H1 (cell line): ENCODE data around the gene SHANK1. TPM values are rescaled to one million over a fixed set of nuclear protein-coding genes. Genes with fewer than 3 reads are reported as not detected.
"Not testable (repeated sequence)": the region's sequence is repeated elsewhere in the genome, so short reads cannot be mapped to it uniquely, and the experiment has no call there.

Experiments used
- CTCF ChIA-PET: fragments of 300-600 bp; sonication (Branson Sonifier 250); formaldehyde crosslinking; loops from one replicate; lab custom pipeline; 2021; ENCODE audit not compliant: partially characterized antibody; lab: Charles Lee
- POLR2A ChIA-PET: fragments of 300-600 bp; sonication (Branson Sonifier 250); formaldehyde crosslinking; loops from one replicate; lab custom pipeline; 2021; ENCODE audit warnings: inconsistent platforms; ENCODE audit not compliant: partially characterized antibody; lab: Charles Lee
- DNase-seq, 2 experiments: peaks; one replicate each; pipeline versions ENCODE4 v3.0.0 to v3.0.0-alpha.2; 2010 to 2022; ENCODE audit warnings: low spot score in 2 of 2, low read depth in 1 of 2, mixed read lengths in 1 of 2
- FAIRE-seq: peaks from 2 replicates; lab custom pipeline; 2011; peaks lifted over from hg19 to GRCh38; lab: Jason Lieb, UNC
- H2AFZ ChIP-seq: 2 replicates; pipeline ENCODE4 v1.8.1; 2012; ENCODE audit warnings: low read length, inconsistent platforms
- H2AK5ac ChIP-seq: 2 replicates; pipeline ENCODE4 v1.6.1; 2013; ENCODE audit warnings: low read depth, low read length
- H2BK120ac ChIP-seq: replicated peaks from 2 replicates; pipeline ENCODE3; 2013; ENCODE audit warnings: low read depth, low read length, inconsistent platforms
- H2BK12ac ChIP-seq: 2 replicates; pipeline ENCODE4 v1.6.1; 2013; ENCODE audit warnings: low read depth, low read length
- H2BK15ac ChIP-seq: 2 replicates; pipeline ENCODE4 v1.6.1; 2013; ENCODE audit warnings: low read length
- H2BK20ac ChIP-seq: 2 replicates; pipeline ENCODE4 v1.6.1; 2013; ENCODE audit warnings: low read length
- H2BK5ac ChIP-seq: 2 replicates; pipeline ENCODE4 v1.6.1; 2013; ENCODE audit warnings: low read depth, low read length
- H3K14ac ChIP-seq: 2 replicates; pipeline ENCODE4 v1.6.1; 2013; ENCODE audit warnings: inconsistent platforms; ENCODE audit not compliant: insufficient read length
- H3K18ac ChIP-seq: 2 replicates; pipeline ENCODE4 v1.6.1; 2013; ENCODE audit warnings: low read length; ENCODE audit errors: extremely low read depth
- H3K23ac ChIP-seq: 2 replicates; pipeline ENCODE4 v1.6.1; 2013; ENCODE audit warnings: inconsistent platforms; ENCODE audit not compliant: insufficient read length
- H3K23me2 ChIP-seq: 2 replicates; pipeline ENCODE4 v1.6.1; 2013; ENCODE audit warnings: low read depth, low read length
- H3K27ac ChIP-seq: 2 replicates; pipeline ENCODE4 v1.6.1; 2011; ENCODE audit warnings: low read depth, low read length, inconsistent platforms
- H3K27me3 ChIP-seq, 4 experiments: replicated peaks in 1 of 4; 1 replicate in 1 of 4; 2 replicates in 3 of 4; pipeline versions ENCODE4 v1.6.1 to v1.8.1; 2011 to 2013; ENCODE audit warnings: low read length in 3 of 4, mild to moderate bottlenecking in 3 of 4, inconsistent platforms in 2 of 4, mixed read lengths in 2 of 4, moderate library complexity in 1 of 4; ENCODE audit not compliant: control insufficient read depth in 3 of 4, insufficient read depth in 3 of 4; ENCODE audit errors: extremely low read depth in 1 of 4
- H3K36me3 ChIP-seq, 4 experiments: 2 replicates each; pipeline versions ENCODE4 v1.6.1 to v1.8.1; 2011 to 2013; ENCODE audit warnings: mild to moderate bottlenecking in 4 of 4, low read length in 3 of 4, moderate library complexity in 2 of 4, control low read depth in 1 of 4, inconsistent platforms in 1 of 4; ENCODE audit not compliant: insufficient read depth in 4 of 4, control insufficient read depth in 2 of 4
- H3K4ac ChIP-seq: replicated peaks from 2 replicates; pipeline ENCODE3; 2013; ENCODE audit warnings: low read length, low read depth, mixed read lengths, inconsistent platforms; ENCODE audit not compliant: insufficient read length
- H3K4me1 ChIP-seq, 4 experiments: replicated peaks in 1 of 4; 1 replicate in 1 of 4; 2 replicates in 3 of 4; pipeline versions ENCODE4 v1.6.1 to v1.8.1; 2011 to 2013; ENCODE audit warnings: low read length in 3 of 4, inconsistent platforms in 2 of 4, mixed read lengths in 1 of 4; ENCODE audit not compliant: insufficient read depth in 4 of 4, control insufficient read depth in 3 of 4
- H3K4me2 ChIP-seq, 2 experiments: 2 replicates each; pipeline versions ENCODE4 v1.6.1 to v1.8.1; 2011 to 2013; ENCODE audit warnings: low read depth in 2 of 2, low read length in 2 of 2, control low read depth in 1 of 2, inconsistent platforms in 1 of 2, mild to moderate bottlenecking in 1 of 2; ENCODE audit not compliant: insufficient read depth in 1 of 2
- H3K4me3 ChIP-seq, 4 experiments: fragments of 200-600, 300-600 bp in 1 of 4; sonication (generic), shearing (Covaris generic), sonication (Bioruptor Twin) in 1 of 4; 2 replicates each; pipeline versions ENCODE4 v1.5.1 to v1.8.1; 2011 to 2016; ENCODE audit warnings: low read length in 4 of 4, low read depth in 3 of 4, control low read depth in 2 of 4, inconsistent platforms in 2 of 4, mild to moderate bottlenecking in 2 of 4, mixed read lengths in 1 of 4, moderate library complexity in 1 of 4; ENCODE audit not compliant: insufficient read depth in 2 of 4; ENCODE audit errors: extremely low read depth in 1 of 4
- H3K56ac ChIP-seq: replicated peaks from 2 replicates; pipeline ENCODE3; 2013; ENCODE audit warnings: low read depth, mild to moderate bottlenecking, mixed read lengths, low read length, inconsistent platforms; ENCODE audit not compliant: insufficient read length
- H3K79me1 ChIP-seq: 2 replicates; pipeline ENCODE4 v1.6.1; 2013; ENCODE audit warnings: low read depth, low read length, control low read depth
- H3K79me2 ChIP-seq, 2 experiments: 2 replicates each; pipeline versions ENCODE4 v1.6.1 to v1.8.1; 2012 to 2013; ENCODE audit warnings: low read length in 2 of 2, mild to moderate bottlenecking in 2 of 2, inconsistent platforms in 1 of 2; ENCODE audit not compliant: insufficient read depth in 2 of 2, control insufficient read depth in 1 of 2
- H3K9ac ChIP-seq, 4 experiments: replicated peaks in 1 of 4; 1 replicate in 1 of 4; 2 replicates in 3 of 4; pipeline versions ENCODE4 v1.6.1 to v1.8.1; 2011 to 2013; ENCODE audit warnings: low read depth in 3 of 4, low read length in 3 of 4, control low read depth in 2 of 4, mild to moderate bottlenecking in 2 of 4, moderate library complexity in 2 of 4, inconsistent platforms in 1 of 4; ENCODE audit errors: extremely low read depth in 1 of 4
- H3K9me3 ChIP-seq, 2 experiments: 2 replicates each; pipeline versions ENCODE4 v1.6.1 to v1.8.1; 2012 to 2013; ENCODE audit warnings: mild to moderate bottlenecking in 2 of 2, moderate library complexity in 2 of 2, control low read depth in 1 of 2, inconsistent platforms in 1 of 2, low read depth in 1 of 2, low read length in 1 of 2, mixed read lengths in 1 of 2; ENCODE audit not compliant: insufficient read depth in 2 of 2
- H4K20me1 ChIP-seq, 2 experiments: replicated peaks in 1 of 2; 2 replicates each; pipeline versions ENCODE3 to v1.8.1; 2011 to 2013; ENCODE audit warnings: inconsistent platforms in 2 of 2, low read length in 2 of 2, mild to moderate bottlenecking in 1 of 2; ENCODE audit not compliant: insufficient read depth in 2 of 2, control insufficient read depth in 1 of 2
- H4K5ac ChIP-seq: 2 replicates; pipeline ENCODE4 v1.6.1; 2013; ENCODE audit warnings: low read length, low read depth, mixed read lengths, inconsistent platforms; ENCODE audit not compliant: insufficient read length
- H4K8ac ChIP-seq: 2 replicates; pipeline ENCODE4 v1.8.0; 2013; ENCODE audit warnings: mild to moderate bottlenecking, moderate library complexity, low read length, inconsistent platforms; ENCODE audit not compliant: insufficient read depth; ENCODE audit errors: extremely low read depth
- H4K91ac ChIP-seq: replicated peaks from 2 replicates; pipeline ENCODE3; 2013; ENCODE audit warnings: low read length, mixed read lengths, inconsistent platforms; ENCODE audit not compliant: insufficient read length
- WGBS, 2 experiments: shearing (Covaris generic) in 1 of 2; methylation state at CpG; one replicate each; pipeline versions ENCODE4 v1.1.6 to v1.1.7; 2013 to 2015; ENCODE audit warnings: low lambda C conversion rate in 2 of 2, mixed read lengths in 2 of 2, inconsistent platforms in 1 of 2, low coverage in 1 of 2, missing lambda C conversion rate in 1 of 2; ENCODE audit not compliant: insufficient replicate concordance in 2 of 2, insufficient coverage in 1 of 2, insufficient read length in 1 of 2; ENCODE audit errors: extremely low coverage in 1 of 2, missing lambda C conversion rate in 1 of 2; 5-methylcytosine and 5-hydroxymethylcytosine counted together
- polyA plus RNA-seq, 7 experiments: library from polyadenylated mRNA; depleted of rRNA in 3 of 7; stranded (reverse) in 5 of 7; unstranded in 2 of 7; fragments of >200 nt in 5 of 7; fragments of 200-250 nt in 2 of 7; gene quantifications; 1 replicate in 5 of 7; 2 replicates in 1 of 7; 4 replicates in 1 of 7; pipeline versions ENCODE4 v1.2.1 to v1.2.3, GENCODE V29; 2011 to 2013; ENCODE audit warnings: missing spikeins in 2 of 7, mixed read lengths in 2 of 7
- total RNA-seq: library from RNA; stranded (reverse); fragmentation: NEBNext Ultra II Directional; extraction: Animal tissue kit (Norgen Biotek cat#: 25700); gene quantifications from 2 replicates; pipeline ENCODE4 v1.2.1, GENCODE V29; 2021

Gene SHANK1
- total and polyA plus RNA-seq, 2 of the 8 experiments (the other 6 are each of a cell fraction or from before 2014, with no cell fraction given) = 1.1 to 3.7 TPM

GRCh38 chr19:50620394-50620906 is 99.2 kb downstream of the SHANK1 start:
- H3K56ac ChIP-seq, H2AK5ac ChIP-seq, H3K9me3 ChIP-seq, H3K79me1 ChIP-seq, H3K4ac ChIP-seq, POLR2A ChIA-PET, H3K23ac ChIP-seq, H3K4me1 ChIP-seq, H3K4me2 ChIP-seq, H2BK20ac ChIP-seq, H3K27me3 ChIP-seq, H3K27ac ChIP-seq, H4K8ac ChIP-seq, H3K23me2 ChIP-seq, H3K79me2 ChIP-seq, H3K36me3 ChIP-seq, H2BK12ac ChIP-seq, H3K18ac ChIP-seq, H2BK120ac ChIP-seq, H3K9ac ChIP-seq, H4K91ac ChIP-seq, H3K4me3 ChIP-seq, H2BK15ac ChIP-seq, H2BK5ac ChIP-seq, H2AFZ ChIP-seq, DNase-seq, FAIRE-seq, CTCF ChIA-PET, H4K20me1 ChIP-seq, H4K5ac ChIP-seq, H3K14ac ChIP-seq: not testable (repeated sequence)
- 93% methylated on average over 3 of the region's 5 CpGs; no CpG with 5 or more reads in 1 of the 2 experiments for WGBS, 2 experiments

GRCh38 chr19:50619184-50619583 is 100.4 kb downstream of the SHANK1 start:
- H3K9ac ChIP-seq, H3K79me2 ChIP-seq, H3K27me3 ChIP-seq, H3K56ac ChIP-seq, H3K27ac ChIP-seq, H3K4me3 ChIP-seq, H2BK15ac ChIP-seq, H2BK12ac ChIP-seq, H2AK5ac ChIP-seq, H3K36me3 ChIP-seq, H2AFZ ChIP-seq, POLR2A ChIA-PET, H2BK20ac ChIP-seq, H3K4me1 ChIP-seq, H3K79me1 ChIP-seq, H3K4me2 ChIP-seq, H3K23ac ChIP-seq, H3K23me2 ChIP-seq, H2BK120ac ChIP-seq, H3K18ac ChIP-seq, H4K20me1 ChIP-seq, CTCF ChIA-PET, H2BK5ac ChIP-seq, H3K4ac ChIP-seq, H3K14ac ChIP-seq, DNase-seq, H3K9me3 ChIP-seq, H4K5ac ChIP-seq, H4K8ac ChIP-seq, H4K91ac ChIP-seq, FAIRE-seq: not testable (repeated sequence)
- WGBS, 2 experiments = 87% methylated on average over 5 of the region's 5 CpGs; no CpG with 5 or more reads in 1 of the 2 experiments
